Activated T-helper 1 cell treated with anti-CD3 and anti-CD28 coated beads, Interleukin-2, amount 50 U/mL, for 16 hours (primary cell): Measurements from ENCODE around the gene CENPA.
"Not testable (repeated sequence)": the region's sequence is repeated elsewhere in the genome, so short reads cannot be mapped to it uniquely, and the experiment has no call there.

Experiments
- DNase-seq, 2 donors: peaks; one replicate each; pipeline ENCODE4 v3.0.0-alpha.2; 2020; ENCODE audit warnings: low read depth in 1 of 2, low spot score in 1 of 2

CENPA gene

DNA sequence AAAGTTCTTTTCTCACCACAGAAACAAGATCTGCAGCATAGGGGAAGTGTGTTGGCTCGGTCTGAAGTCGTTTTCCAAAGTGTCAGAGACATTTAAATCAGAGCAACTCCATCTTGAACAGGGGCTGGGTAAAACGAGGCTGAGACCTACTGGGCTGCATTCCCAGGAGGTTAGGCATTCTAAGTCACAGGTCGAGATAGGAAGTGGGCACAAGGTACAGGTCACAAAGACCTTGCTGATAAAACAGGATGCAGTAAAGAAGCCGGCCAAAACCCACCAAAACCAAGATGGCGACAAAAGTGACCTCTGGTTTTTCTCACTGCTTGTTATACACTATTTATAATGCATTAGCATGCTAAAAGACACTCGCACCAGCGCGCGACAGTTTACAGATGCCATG, 24.9 kb upstream of the CENPA start:
- not testable (repeated sequence) for DNase-seq

DNA sequence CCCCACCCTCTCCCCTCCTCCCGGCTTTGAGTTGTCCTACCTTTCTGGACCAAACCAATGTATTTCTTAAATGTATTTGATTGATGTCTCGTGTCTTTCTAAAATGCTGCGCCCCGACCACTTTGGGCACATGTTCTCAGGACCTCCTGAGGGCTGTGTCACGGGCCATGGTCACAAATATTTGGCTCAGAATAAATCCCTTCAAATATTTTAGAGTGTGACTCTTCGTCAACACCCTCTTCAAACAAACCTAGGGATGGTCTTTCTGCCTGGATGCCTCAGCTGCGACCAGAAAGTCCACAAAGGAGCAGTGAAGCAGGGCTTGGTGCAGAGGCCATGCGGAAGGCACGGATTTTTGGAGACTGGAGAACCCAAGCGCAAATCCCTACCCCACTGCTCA, 22.8 kb upstream of the CENPA start:
- no peak for DNase-seq

- peak; percentile 62 to 78 for DNase-seq
Measured at GRCh38 chr2:26764078-26764887, 21.6 kb upstream of the CENPA start, which contains the start of gene SLC35F6. Gene SLC35F6 (plus strand): TSS chr2:26764284. CDS start chr2:26764350, 66 bp downstream.

GRCh38 chr2:26764906-26765305, 20.9 kb upstream of the CENPA start:
- DNase-seq = no peak

DNA sequence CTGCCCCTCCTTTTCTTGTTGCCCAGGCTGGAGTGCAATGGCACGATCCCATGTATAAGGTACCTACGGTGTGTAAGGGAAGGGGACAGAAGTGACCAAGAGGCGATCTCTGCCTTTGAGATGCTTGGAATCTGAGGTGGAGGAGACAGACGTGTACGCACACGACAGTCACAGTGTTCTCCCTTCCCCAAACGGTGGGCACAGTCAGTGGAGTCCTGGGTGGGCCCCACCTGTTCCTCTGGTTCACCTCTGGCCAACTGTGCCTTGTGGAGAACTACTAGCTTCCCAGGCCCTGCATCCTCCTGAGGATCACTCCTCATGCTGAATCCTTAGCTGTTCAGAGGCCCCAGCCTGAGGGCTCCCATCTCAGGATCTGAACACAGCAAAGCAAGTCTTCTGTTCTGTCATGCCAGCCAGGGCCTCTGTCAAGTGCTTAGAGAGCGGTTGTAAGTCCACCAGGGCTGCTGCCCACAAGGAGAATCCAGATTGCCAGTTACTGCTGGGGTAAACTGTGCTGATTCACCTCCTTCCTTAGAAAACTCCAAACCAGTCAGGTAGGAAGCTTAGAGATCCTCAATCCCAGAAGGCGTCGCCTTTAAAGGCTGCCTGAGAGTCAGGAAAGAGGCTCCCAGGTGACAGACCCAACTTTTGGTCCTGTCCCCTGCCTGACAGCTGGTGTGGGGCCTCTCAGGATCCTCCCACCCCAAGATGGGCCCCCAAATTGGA, 20.2 kb upstream of the CENPA start:
- DNase-seq = no peak

DNA sequence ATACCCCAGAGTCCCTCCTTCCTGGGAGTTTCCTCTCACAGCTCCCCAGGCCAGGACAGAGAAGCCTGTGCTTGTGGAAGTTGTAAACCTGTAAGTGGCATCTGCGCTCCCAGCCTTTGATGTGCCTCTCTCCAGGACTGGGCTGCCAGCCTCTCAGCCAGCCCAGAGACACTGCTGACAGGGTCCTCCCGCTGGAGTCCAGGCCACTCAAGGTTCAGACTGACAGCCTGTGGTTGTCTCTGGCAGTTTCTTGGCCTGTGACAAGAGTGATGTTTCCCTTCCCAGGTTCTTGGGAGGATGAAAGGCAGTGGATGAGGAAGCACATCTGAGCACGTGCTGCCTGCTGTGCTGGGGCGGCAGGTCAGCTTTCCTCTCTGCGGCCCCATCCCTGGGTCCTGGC, 18.7 kb upstream of the CENPA start:
- DNase-seq = no peak

DNA sequence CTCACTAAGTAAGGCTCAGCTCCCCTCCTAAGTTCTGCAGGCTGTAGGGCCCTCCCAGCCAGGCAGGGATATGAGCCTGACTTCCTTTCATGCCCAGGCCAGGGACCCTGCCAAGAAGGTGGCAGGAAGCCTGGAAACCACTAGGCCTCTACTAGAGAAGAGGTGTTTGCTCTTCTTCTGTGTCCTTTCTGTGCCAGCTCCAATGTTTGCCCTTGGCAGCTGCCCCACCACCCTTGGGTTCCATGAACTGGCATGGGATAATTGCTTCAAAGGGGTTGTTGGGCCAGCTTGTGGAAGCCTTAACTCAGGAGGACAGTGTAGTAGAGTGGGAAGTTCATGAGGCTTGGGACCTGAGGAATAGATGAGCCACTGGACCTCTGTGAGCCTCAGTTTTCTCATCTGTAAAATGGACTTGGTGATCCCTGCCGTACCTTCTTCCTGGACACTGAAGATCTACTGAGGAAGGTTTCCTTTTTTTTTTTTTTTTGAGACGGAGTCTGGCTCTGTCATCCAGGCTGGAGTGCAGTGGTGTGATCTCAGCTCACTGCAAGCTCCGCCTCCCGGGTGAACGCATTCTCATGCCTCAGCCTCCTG, 17.9 kb upstream of the CENPA start:
- no peak for DNase-seq

- DNase-seq = no peak
Measured at GRCh38 chr2:26768759-26769088, 17.1 kb upstream of the CENPA start.

DNA sequence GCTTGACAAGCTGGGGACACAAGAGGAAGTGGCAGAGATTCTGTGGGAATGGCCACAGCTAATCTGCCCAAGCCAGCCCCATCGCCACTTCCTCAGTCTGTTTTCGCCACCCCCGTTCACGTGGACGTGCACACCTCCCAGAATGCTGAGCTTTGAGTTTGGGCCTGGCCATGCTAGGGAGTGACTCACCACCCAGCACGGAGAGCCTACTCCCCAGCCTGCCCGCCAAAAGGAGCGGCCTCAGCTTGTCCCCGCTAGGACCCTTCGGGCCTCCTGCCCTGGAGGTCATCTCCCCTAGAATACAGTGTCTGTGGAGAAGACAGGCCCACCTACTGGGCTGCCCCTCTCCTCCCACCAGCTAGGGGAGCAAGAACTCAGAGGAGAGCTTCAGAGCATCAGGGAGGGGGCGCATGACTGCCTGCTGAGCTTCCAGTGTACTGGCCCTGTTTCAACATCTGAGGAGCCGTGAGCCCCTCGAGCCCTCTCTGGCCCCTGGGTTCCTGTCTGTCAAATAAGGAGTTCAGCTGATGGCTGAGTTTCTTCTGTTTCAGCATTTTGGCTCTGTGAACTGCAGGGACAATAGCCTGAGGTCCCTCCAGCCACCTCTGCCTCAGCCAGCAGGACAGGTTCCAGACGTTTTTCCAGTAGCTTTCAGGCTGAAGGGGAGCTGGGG, 16.6 kb upstream of the CENPA start:
- no peak for DNase-seq

- DNase-seq = no peak
Measured at GRCh38 chr2:26770986-26771586, 14.8 kb upstream of the CENPA start.

GRCh38 chr2:26772064-26773001, 13.5 kb upstream of the CENPA start:
- no peak for DNase-seq

GRCh38 chr2:26776195-26776800, 9.6 kb upstream of the CENPA start:
- DNase-seq = no peak

DNA sequence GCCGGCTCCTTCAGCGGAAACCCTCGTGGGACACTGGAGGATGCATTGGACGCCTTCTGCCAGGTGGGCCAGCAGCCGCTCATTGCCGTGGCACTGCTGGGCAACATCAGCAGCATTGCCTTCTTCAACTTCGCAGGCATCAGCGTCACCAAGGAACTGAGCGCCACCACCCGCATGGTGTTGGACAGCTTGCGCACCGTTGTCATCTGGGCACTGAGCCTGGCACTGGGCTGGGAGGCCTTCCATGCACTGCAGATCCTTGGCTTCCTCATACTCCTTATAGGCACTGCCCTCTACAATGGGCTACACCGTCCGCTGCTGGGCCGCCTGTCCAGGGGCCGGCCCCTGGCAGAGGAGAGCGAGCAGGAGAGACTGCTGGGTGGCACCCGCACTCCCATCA, 7.8 kb upstream of the CENPA start:
- DNase-seq = no peak

DNA sequence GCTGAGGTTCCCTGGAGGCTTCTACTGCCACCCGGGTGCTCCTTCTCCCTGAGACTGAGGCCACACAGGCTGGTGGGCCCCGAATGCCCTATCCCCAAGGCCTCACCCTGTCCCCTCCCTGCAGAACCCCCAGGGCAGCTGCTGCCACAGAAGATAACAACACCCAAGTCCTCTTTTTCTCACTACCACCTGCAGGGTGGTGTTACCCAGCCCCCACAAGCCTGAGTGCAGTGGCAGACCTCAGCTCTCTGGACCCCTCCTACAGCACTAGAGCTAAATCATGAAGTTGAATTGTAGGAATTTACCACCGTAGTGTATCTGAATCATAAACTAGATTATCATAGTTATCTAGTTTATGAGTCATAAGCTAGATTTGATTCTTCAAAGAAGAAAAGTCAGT, 7.3 kb upstream of the CENPA start:
- no peak for DNase-seq

- DNase-seq = no peak
Measured at GRCh38 chr2:26780203-26780760, 5.6 kb upstream of the CENPA start.

DNA sequence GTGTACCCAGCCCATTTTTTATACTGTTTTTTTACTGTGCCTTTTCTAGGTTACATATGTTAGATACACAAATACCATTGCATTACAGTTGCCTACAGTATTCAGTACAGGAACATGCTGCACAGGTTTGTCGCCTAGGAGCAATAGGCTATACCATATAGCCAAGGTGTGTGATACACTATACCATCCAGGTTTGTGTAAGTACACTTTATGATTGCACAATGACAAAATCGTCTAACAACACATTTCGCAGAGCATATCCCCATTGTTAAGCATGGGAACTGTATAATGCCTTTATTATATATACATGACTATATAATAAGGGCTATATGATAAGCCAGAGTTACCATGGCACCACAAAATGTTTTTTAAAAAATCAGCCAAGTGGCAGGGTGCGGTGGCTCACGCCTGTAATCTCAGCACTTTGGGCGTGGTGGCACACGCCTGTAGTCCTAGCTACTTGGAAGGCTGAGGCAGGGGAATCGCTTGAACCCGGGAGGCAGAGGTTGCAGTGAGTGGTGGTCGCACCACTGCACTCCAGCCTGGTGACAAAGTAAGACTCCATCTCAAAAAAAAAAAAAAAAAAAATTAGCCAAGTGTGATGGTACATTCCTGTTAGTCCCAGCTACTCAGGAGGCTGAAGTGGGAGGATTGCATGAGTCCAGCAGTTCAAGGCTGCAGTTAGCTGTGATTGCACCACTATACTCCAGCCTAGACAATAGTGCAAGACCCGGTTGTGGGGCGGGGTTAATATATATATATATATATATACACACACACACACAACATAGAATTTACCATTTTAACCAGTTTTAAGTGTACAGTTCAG, 2.8 kb upstream of the CENPA start:
- DNase-seq = no peak

DNA sequence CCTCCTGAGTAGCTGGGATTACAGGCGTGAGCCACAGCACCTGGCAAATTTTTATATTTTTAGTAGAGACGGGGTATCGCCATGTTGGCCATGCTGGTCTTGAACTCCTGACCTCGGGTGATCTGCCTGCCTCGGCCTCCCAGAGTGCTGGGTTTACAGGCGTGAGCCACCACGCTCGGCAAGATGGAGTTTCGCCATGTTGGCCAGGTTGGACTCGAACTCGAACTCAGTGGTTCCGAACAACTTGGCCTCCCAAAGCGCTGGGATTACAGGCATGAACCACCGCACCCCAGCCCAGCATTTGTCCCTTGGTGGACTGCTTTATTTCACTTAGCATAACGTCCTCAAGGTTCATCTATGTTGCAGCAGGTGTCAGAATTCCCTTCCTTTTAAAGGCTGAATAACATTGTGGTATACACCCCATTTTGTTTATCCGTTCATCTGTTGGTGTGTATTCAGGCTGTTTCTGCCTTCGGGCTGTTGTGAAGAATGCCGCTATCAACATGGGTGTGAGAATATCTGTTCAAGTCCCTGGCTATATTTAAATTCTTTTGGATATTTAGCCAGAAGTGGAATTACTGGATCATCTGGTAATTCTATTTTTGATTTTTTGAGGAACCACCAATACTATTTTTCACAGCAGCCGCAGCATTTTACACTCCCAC, 1.2 kb upstream of the CENPA start:
- no peak for DNase-seq
